Activated CD8-positive, alpha-beta T cell treated with anti-CD3 and anti-CD28 coated beads for 36 hours (primary cell): Measurements from ENCODE around the gene MYO9B. TPM values are rescaled to one million over a fixed set of nuclear protein-coding genes. Genes with fewer than 3 reads are reported as not detected.

Experiments used
- ATAC-seq: fragments of 200-7000 bp; cut with Tn5 transposase; one replicate; pipeline ENCODE4 v1.10.0; 2021; ENCODE audit warnings: mild to moderate bottlenecking, moderate library complexity
- CTCF ChIA-PET: fragments of 350-600 bp; sonication (Branson Sonifier 250); formaldehyde crosslinking; loops from one replicate; lab custom pipeline; 2021; ENCODE audit warnings: antibody characterized with exemption; lab: Charles Lee
- POLR2A ChIA-PET: fragments of 350-600 bp; sonication (Branson Sonifier 250); formaldehyde crosslinking; loops from one replicate; lab custom pipeline; 2021; ENCODE audit warnings: antibody characterized with exemption; lab: Charles Lee
- DNase-seq: peaks from one replicate; pipeline ENCODE4 v3.0.0-alpha.2; 2020
- H3K27ac Mint-ChIP-seq: one replicate; pipeline ENCODE4 v1.8.0; 2021; ENCODE audit warnings: mild to moderate bottlenecking, mixed read lengths
- H3K27me3 Mint-ChIP-seq: one replicate; pipeline ENCODE4 v1.8.0; 2021; ENCODE audit warnings: mixed read lengths
- H3K36me3 Mint-ChIP-seq: one replicate; pipeline ENCODE4 v1.8.0; 2021; ENCODE audit warnings: low read depth, mixed read lengths
- H3K4me1 Mint-ChIP-seq: one replicate; pipeline ENCODE4 v1.8.0; 2021; ENCODE audit warnings: low read depth, mixed read lengths
- H3K4me3 Mint-ChIP-seq: one replicate; pipeline ENCODE4 v1.8.0; 2021; ENCODE audit warnings: mild to moderate bottlenecking, moderate library complexity, mixed read lengths
- H3K9me3 Mint-ChIP-seq: one replicate; pipeline ENCODE4 v1.8.0; 2021; ENCODE audit warnings: mixed read lengths
- CTCF ChIP-seq: fragments of 200-600 bp; IDR thresholded peaks from one replicate; pipeline ENCODE4 v1.8.0; 2022; ENCODE audit warnings: antibody characterized with exemption, mild to moderate bottlenecking
- intact Hi-C: fragments of 100-400 bp; cut with micrococcal nuclease; formaldehyde crosslinking; loops from one replicate; pipeline ENCODE4 v1.10.0; 2022
- total RNA-seq, 2 experiments: library from RNA; stranded (reverse); gene quantifications; one replicate each; pipeline ENCODE4 v1.2.3, GENCODE V29; 2021

The MYO9B gene
- total RNA-seq, 2 experiments from 2014 or later = 111 to 112 TPM

GRCh38 chr19:17079710-17080439, 4.3 kb downstream of the MYO9B start:
- H3K36me3 Mint-ChIP-seq = peaks cover 9% of the 10 kb centered on the region
- H3K9me3 Mint-ChIP-seq = no peaks in the 10 kb centered on the region
- CTCF ChIA-PET = interaction anchor here (2.6 kb wide), 1 partner anchor 11 kb away, joined by 10 read pairs; no protein-coding TSS in a partner anchor
- peak; percentile 66 for ATAC-seq
- POLR2A ChIA-PET = interaction anchor here (0.7 to 2.2 kb wide), 3 partner anchors 46 to 146 kb away, joined by 3 to 8 read pairs (median 3); partner anchors contain the start of gene OCEL1
- TF ChIP-seq CTCF = no peak
- intact Hi-C loops = loop anchor here (10.0 kb wide), 1 partner anchor 145 kb away; the partner anchor contains the start of gene OCEL1
- peak overlapping the region; percentile 61 for H3K4me3 Mint-ChIP-seq
- H3K27me3 Mint-ChIP-seq = no peaks in the 10 kb centered on the region
- DNase-seq = peak; percentile 87
- peak overlapping the region; percentile 85 for H3K27ac Mint-ChIP-seq
- peaks cover 56% of the 10 kb centered on the region for H3K4me1 Mint-ChIP-seq

- intact Hi-C loops = no loop called here
These were observed 4.8 kb downstream of the MYO9B start for GRCh38 chr19:17080440-17080801.

GRCh38 chr19:17081672-17082630, 6.4 kb downstream of the MYO9B start:
- Mint-ChIP-seq H3K27me3 (no peaks in the 10 kb centered on the region), H3K36me3 (peaks cover 9% of the 10 kb centered on the region), H3K4me3 (no peak overlapping the region), H3K9me3 (no peaks in the 10 kb centered on the region), H3K4me1 (peaks cover 55% of the 10 kb centered on the region), H3K27ac (no peak overlapping the region)
- no peak for ATAC-seq
- ChIA-PET POLR2A (no interaction called here), CTCF (no interaction called here)
- intact Hi-C loops = no loop called here
- DNase-seq = no peak
- TF ChIP-seq CTCF = no peak

More at GRCh38 chr19:17080440-17080801, 4.8 kb downstream of the MYO9B start:
- H3K4me1 Mint-ChIP-seq = peaks cover 56% of the 10 kb centered on the region
- no peaks in the 10 kb centered on the region for H3K27me3 Mint-ChIP-seq
- peak overlapping the region; percentile 51 for H3K27ac Mint-ChIP-seq
- POLR2A ChIA-PET = interaction anchor here (1.0 to 2.2 kb wide), 2 partner anchors 45 to 104 kb away, joined by 3 to 8 read pairs; no protein-coding TSS in a partner anchor
- H3K4me3 Mint-ChIP-seq = peak overlapping the region; percentile 61
- ATAC-seq (no peak), DNase-seq (no peak)
- H3K36me3 Mint-ChIP-seq = peaks cover 9% of the 10 kb centered on the region
- no peak for TF ChIP-seq CTCF
- CTCF ChIA-PET = interaction anchor here (2.6 kb wide), 1 partner anchor 12 kb away, joined by 10 read pairs; no protein-coding TSS in a partner anchor
- H3K9me3 Mint-ChIP-seq = no peaks in the 10 kb centered on the region

GRCh38 chr19:17086120-17086519, 10.5 kb downstream of the MYO9B start:
- peaks cover 11% of the 10 kb centered on the region for H3K36me3 Mint-ChIP-seq

More at GRCh38 chr19:17086120-17086519, 10.5 kb downstream of the MYO9B start:
- ChIA-PET CTCF (interaction anchor here (1.2 kb wide), 1 partner anchor 43 kb away, joined by 3 read pairs; no protein-coding TSS in a partner anchor), POLR2A (interaction anchor here (0.9 to 2.5 kb wide), 3 partner anchors 9 to 34 kb away, joined by 3 to 11 read pairs (median 3); partner anchors contain the start of genes HAUS8 and MYO9B)
- no peak for DNase-seq
- Mint-ChIP-seq H3K4me3 (no peak overlapping the region), H3K27ac (no peak overlapping the region), H3K27me3 (no peaks in the 10 kb centered on the region), H3K4me1 (peaks cover 50% of the 10 kb centered on the region), H3K9me3 (no peaks in the 10 kb centered on the region)
- TF ChIP-seq CTCF = no peak
- ATAC-seq = no peak
- intact Hi-C loops = no loop called here
